ENCODE results near the gene RIPPLY3.

GRCh38 chr21:37063433-37063832 is 56.9 kb downstream of the RIPPLY3 start:
- TF ChIP-seq, protein P1, sequence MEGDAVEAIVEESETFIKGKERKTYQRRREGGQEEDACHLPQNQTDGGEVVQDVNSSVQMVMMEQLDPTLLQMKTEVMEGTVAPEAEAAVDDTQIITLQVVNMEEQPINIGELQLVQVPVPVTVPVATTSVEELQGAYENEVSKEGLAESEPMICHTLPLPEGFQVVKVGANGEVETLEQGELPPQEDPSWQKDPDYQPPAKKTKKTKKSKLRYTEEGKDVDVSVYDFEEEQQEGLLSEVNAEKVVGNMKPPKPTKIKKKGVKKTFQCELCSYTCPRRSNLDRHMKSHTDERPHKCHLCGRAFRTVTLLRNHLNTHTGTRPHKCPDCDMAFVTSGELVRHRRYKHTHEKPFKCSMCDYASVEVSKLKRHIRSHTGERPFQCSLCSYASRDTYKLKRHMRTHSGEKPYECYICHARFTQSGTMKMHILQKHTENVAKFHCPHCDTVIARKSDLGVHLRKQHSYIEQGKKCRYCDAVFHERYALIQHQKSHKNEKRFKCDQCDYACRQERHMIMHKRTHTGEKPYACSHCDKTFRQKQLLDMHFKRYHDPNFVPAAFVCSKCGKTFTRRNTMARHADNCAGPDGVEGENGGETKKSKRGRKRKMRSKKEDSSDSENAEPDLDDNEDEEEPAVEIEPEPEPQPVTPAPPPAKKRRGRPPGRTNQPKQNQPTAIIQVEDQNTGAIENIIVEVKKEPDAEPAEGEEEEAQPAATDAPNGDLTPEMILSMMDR (conservative IDR thresholded peaks at IDR 0.05) = no peak
- no peak for TF ChIP-seq ZFX (IDR thresholded peaks at IDR 0.05)

All from C4-2B (cell line).